HepG2 (cell line): ENCODE measurements around the gene NPC2. TPM values are rescaled to one million over a fixed set of nuclear protein-coding genes. Genes with fewer than 3 reads are reported as not detected.
A peak's percentile ranks its signal among the peaks of the same experiment; 100 is the strongest.

Experiments
- AKAP8 ChIP-seq: sonication (generic); formaldehyde crosslinking; IDR thresholded peaks from 2 replicates; pipeline ENCODE4 v1.5.1; 2020; ENCODE audit warnings: mild to moderate bottlenecking, missing genetic modification reagents
- BRCA1 ChIP-seq: sonication (generic); formaldehyde crosslinking; IDR thresholded peaks from 2 replicates; pipeline ENCODE4 v1.4.0; 2020; ENCODE audit warnings: missing genetic modification reagents
- GATAD2A ChIP-seq: IDR thresholded peaks from 2 replicates; pipeline ENCODE4 v1.6.1; 2016
- JARID2 ChIP-seq: sonication (generic); formaldehyde crosslinking; IDR thresholded peaks from 2 replicates; pipeline ENCODE4 v1.8.1; 2023; ENCODE audit warnings: missing genetic modification reagents, inconsistent platforms; ENCODE audit not compliant: insufficient replicate concordance
- JUN ChIP-seq: sonication (generic); formaldehyde crosslinking; IDR thresholded peaks from 2 replicates; pipeline ENCODE4 v1.4.0; 2020; ENCODE audit warnings: mild to moderate bottlenecking, missing genetic modification reagents
- RFXAP ChIP-seq: sonication (generic); formaldehyde crosslinking; IDR thresholded peaks from 2 replicates; pipeline ENCODE4 v1.4.0; 2020; ENCODE audit warnings: missing genetic modification reagents, borderline replicate concordance
- SRSF1 ChIP-seq: fragments of 200-400 bp; formaldehyde crosslinking; optimal IDR thresholded peaks from 2 replicates; pipeline ENCODE3; 2017; ENCODE audit warnings: mild to moderate bottlenecking, low read depth, low read length, moderate library complexity
- ZNF138 ChIP-seq: sonication (generic); formaldehyde crosslinking; IDR thresholded peaks from 2 replicates; pipeline ENCODE4 v1.5.0; 2020; ENCODE audit warnings: mild to moderate bottlenecking, low read depth, missing genetic modification reagents
- ZNF296 ChIP-seq: sonication (generic); formaldehyde crosslinking; conservative IDR thresholded peaks from 2 replicates; pipeline ENCODE4 v1.5.0; 2020; ENCODE audit warnings: mild to moderate bottlenecking, missing genetic modification reagents
- ZNF547 ChIP-seq: sonication (generic); formaldehyde crosslinking; IDR thresholded peaks from 2 replicates; pipeline ENCODE4 v1.5.1; 2020; ENCODE audit warnings: mild to moderate bottlenecking, missing genetic modification reagents
- ZNF878 ChIP-seq: sonication (generic); formaldehyde crosslinking; IDR thresholded peaks from 2 replicates; pipeline ENCODE4 v1.8.1; 2023; ENCODE audit warnings: mild to moderate bottlenecking, missing genetic modification reagents, moderate library complexity
- polyA plus RNA-seq, 8 experiments: library from polyadenylated mRNA; depleted of rRNA in 3 of 8; stranded (reverse) in 7 of 8; unstranded in 1 of 8; fragments of >200 nt; fragmentation: Illumina TruSeq in 4 of 8; extraction: Trizol in 4 of 8; gene quantifications; 2 replicates each; pipeline versions ENCODE4 v1.2.1 to v1.2.3, GENCODE V29; 2011 to 2016; ENCODE audit warnings: low read depth in 4 of 8, missing spikeins in 1 of 8, mixed read lengths in 1 of 8; ENCODE audit not compliant: insufficient read depth in 1 of 8
- total RNA-seq, 5 experiments: library from RNA; depleted of rRNA; stranded (reverse); fragments of >200 nt; fragmentation: Illumina TruSeq; extraction: Trizol; gene quantifications; 2 replicates each; pipeline ENCODE4 v1.2.3, GENCODE V29; 2016; ENCODE audit warnings: low read depth in 1 of 5
- TF ChIP-seq, protein P1 (sequence below): sonication (generic); formaldehyde crosslinking; IDR thresholded peaks from 2 replicates; pipeline ENCODE4 v1.8.1; 2022; ENCODE audit warnings: low read depth, mild to moderate bottlenecking, missing genetic modification reagents
- TF ChIP-seq, protein P2 (sequence below): IDR thresholded peaks from 2 replicates; pipeline ENCODE4 v1.6.1; 2018; ENCODE audit warnings: missing genetic modification reagents, mild to moderate bottlenecking, missing compliant biosample characterization
- TF ChIP-seq, protein P3 (sequence below): sonication (generic); formaldehyde crosslinking; IDR thresholded peaks from 2 replicates; pipeline ENCODE4 v1.8.0; 2022; ENCODE audit warnings: missing genetic modification reagents, mild to moderate bottlenecking, inconsistent platforms, borderline replicate concordance
- TF ChIP-seq, protein P4 (sequence below): sonication (generic); formaldehyde crosslinking; IDR thresholded peaks from 2 replicates; pipeline ENCODE4 v1.4.0; 2020; ENCODE audit warnings: mild to moderate bottlenecking, missing genetic modification reagents, borderline replicate concordance
- TF ChIP-seq, protein P5 (sequence below): IDR thresholded peaks from 2 replicates; pipeline ENCODE4 v1.6.1; 2016
- TF ChIP-seq, protein P6 (sequence below): sonication (generic); formaldehyde crosslinking; IDR thresholded peaks from 2 replicates; pipeline ENCODE4 v1.5.0; 2020; ENCODE audit warnings: mild to moderate bottlenecking, missing genetic modification reagents, moderate library complexity

Gene NPC2
- total and polyA plus RNA-seq, 2 of the 13 experiments (the other 11 are each of a cell fraction or from before 2014, with no cell fraction given), result 132 to 164 TPM

DNA sequence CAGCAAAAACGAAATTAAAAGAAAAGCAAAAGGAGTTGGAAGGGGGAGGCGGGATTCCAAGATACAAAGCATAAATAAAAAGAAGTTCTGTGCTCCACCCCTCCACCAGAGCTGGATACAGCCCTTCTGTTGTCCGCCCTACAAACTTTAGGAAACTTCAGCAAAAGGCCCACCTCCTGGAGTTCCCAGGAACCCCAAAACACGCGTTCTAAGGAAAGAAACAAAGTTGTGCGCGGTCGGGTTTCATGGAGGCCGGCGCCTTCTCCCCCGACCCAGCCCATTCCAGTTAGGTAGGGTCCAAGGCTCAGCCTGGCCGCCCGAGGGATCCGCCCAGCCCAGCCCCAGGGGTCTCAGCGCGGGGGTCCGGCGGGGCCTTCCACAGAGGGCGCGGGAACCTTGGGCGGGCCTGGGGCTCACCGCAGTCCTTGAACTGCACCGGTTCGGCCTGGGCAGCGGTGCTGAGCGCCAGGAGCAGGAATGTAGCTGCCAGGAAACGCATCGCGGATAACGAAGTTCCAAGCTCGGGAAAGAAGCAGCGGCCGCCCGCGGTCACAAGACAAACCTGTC lies at the start of gene NPC2 (continued):
- no peak for TF ChIP-seq ZNF138
- TF ChIP-seq, protein P1, sequence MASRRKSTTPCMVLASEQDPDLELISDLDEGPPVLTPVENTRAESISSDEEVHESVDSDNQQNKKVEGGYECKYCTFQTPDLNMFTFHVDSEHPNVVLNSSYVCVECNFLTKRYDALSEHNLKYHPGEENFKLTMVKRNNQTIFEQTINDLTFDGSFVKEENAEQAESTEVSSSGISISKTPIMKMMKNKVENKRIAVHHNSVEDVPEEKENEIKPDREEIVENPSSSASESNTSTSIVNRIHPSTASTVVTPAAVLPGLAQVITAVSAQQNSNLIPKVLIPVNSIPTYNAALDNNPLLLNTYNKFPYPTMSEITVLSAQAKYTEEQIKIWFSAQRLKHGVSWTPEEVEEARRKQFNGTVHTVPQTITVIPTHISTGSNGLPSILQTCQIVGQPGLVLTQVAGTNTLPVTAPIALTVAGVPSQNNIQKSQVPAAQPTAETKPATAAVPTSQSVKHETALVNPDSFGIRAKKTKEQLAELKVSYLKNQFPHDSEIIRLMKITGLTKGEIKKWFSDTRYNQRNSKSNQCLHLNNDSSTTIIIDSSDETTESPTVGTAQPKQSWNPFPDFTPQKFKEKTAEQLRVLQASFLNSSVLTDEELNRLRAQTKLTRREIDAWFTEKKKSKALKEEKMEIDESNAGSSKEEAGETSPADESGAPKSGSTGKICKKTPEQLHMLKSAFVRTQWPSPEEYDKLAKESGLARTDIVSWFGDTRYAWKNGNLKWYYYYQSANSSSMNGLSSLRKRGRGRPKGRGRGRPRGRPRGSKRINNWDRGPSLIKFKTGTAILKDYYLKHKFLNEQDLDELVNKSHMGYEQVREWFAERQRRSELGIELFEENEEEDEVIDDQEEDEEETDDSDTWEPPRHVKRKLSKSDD (CRISPR knock-in tag), result 0 out of 2 replicates have a peak, but pooled peaks have one; percentile 39
- no peak; the same call in 1 of the 2 replicates for TF ChIP-seq RFXAP
- no peak for TF ChIP-seq ZNF547 (CRISPR knock-in tag)
- TF ChIP-seq JARID2, result no peak
- TF ChIP-seq, protein P2, sequence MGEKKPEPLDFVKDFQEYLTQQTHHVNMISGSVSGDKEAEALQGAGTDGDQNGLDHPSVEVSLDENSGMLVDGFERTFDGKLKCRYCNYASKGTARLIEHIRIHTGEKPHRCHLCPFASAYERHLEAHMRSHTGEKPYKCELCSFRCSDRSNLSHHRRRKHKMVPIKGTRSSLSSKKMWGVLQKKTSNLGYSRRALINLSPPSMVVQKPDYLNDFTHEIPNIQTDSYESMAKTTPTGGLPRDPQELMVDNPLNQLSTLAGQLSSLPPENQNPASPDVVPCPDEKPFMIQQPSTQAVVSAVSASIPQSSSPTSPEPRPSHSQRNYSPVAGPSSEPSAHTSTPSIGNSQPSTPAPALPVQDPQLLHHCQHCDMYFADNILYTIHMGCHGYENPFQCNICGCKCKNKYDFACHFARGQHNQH (CRISPR knock-in tag), result 0 out of 2 replicates have a peak, but pooled peaks have one; percentile 10
- TF ChIP-seq, protein P3, sequence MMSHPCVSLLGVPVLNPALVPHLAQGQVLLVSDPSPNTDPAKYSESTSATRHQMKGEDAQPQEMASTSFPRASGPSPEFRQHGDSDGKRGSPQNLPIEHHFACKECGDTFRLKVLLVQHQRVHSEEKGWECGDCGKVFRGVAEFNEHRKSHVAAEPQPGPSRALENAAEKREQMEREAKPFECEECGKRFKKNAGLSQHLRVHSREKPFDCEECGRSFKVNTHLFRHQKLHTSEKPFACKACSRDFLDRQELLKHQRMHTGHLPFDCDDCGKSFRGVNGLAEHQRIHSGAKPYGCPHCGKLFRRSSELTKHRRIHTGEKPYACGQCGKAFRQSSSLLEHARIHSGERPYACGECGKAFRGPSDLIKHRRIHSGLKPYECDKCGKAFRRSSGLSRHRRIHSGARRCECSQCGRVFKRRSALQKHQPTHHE, result no peak
- no peak for TF ChIP-seq ZNF296 (CRISPR knock-in tag)
- no peak for TF ChIP-seq AKAP8
- TF ChIP-seq SRSF1, result no peak
- TF ChIP-seq, protein P4, sequence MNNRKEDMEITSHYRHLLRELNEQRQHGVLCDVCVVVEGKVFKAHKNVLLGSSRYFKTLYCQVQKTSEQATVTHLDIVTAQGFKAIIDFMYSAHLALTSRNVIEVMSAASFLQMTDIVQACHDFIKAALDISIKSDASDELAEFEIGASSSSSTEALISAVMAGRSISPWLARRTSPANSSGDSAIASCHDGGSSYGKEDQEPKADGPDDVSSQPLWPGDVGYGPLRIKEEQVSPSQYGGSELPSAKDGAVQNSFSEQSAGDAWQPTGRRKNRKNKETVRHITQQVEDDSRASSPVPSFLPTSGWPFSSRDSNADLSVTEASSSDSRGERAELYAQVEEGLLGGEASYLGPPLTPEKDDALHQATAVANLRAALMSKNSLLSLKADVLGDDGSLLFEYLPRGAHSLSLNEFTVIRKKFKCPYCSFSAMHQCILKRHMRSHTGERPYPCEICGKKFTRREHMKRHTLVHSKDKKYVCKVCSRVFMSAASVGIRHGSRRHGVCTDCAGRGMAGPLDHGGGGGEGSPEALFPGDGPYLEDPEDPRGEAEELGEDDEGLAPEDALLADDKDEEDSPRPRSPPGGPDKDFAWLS (CRISPR knock-in tag), result no peak
- no peak for TF ChIP-seq JUN
- TF ChIP-seq, protein P5, sequence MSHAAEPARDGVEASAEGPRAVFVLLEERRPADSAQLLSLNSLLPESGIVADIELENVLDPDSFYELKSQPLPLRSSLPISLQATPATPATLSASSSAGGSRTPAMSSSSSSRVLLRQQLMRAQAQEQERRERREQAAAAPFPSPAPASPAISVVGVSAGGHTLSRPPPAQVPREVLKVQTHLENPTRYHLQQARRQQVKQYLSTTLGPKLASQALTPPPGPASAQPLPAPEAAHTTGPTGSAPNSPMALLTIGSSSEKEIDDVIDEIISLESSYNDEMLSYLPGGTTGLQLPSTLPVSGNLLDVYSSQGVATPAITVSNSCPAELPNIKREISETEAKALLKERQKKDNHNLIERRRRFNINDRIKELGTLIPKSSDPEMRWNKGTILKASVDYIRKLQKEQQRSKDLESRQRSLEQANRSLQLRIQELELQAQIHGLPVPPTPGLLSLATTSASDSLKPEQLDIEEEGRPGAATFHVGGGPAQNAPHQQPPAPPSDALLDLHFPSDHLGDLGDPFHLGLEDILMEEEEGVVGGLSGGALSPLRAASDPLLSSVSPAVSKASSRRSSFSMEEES (CRISPR knock-in tag), result peak; percentile 95
- TF ChIP-seq, protein P6, sequence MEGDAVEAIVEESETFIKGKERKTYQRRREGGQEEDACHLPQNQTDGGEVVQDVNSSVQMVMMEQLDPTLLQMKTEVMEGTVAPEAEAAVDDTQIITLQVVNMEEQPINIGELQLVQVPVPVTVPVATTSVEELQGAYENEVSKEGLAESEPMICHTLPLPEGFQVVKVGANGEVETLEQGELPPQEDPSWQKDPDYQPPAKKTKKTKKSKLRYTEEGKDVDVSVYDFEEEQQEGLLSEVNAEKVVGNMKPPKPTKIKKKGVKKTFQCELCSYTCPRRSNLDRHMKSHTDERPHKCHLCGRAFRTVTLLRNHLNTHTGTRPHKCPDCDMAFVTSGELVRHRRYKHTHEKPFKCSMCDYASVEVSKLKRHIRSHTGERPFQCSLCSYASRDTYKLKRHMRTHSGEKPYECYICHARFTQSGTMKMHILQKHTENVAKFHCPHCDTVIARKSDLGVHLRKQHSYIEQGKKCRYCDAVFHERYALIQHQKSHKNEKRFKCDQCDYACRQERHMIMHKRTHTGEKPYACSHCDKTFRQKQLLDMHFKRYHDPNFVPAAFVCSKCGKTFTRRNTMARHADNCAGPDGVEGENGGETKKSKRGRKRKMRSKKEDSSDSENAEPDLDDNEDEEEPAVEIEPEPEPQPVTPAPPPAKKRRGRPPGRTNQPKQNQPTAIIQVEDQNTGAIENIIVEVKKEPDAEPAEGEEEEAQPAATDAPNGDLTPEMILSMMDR (CRISPR knock-in tag), result no peak
- no peak for TF ChIP-seq BRCA1
- no peak for TF ChIP-seq GATAD2A (CRISPR knock-in tag)
- TF ChIP-seq ZNF878 (CRISPR knock-in tag), result no peak
